PC-3 (cell line): ENCODE measurements around the gene TIMM23. TPM values are rescaled to one million over a fixed set of nuclear protein-coding genes. Genes with fewer than 3 reads are reported as not detected.

Experiments
- ATAC-seq: fragments of 200-7000 bp; cut with Tn5 transposase; 2 replicates; pipeline ENCODE4 v1.9.1; 2020; ENCODE audit warnings: mild to moderate bottlenecking, moderate library complexity
- BruUV-seq: library from RNA; stranded (reverse); fragments of 400-500 nt; replicated peaks from 2 replicates; lab custom pipeline; 2021; lab: Mats Ljungman, UMichigan
- CTCF ChIA-PET: fragments of 300-600 bp; sonication (Branson Sonifier 250); formaldehyde crosslinking; loops from one replicate; lab custom pipeline; 2022; ENCODE audit warnings: antibody characterized with exemption; lab: Charles Lee
- POLR2A ChIA-PET: fragments of 300-600 bp; sonication (Branson Sonifier 250); formaldehyde crosslinking; loops from one replicate; lab custom pipeline; 2022; ENCODE audit warnings: antibody characterized with exemption; ENCODE audit not compliant: unreplicated experiment; lab: Charles Lee
- DNase-seq: peaks from one replicate; pipeline ENCODE4 v3.0.0-alpha.2; 2015
- H2AFZ ChIP-seq: fragments of 300-600 bp; sonication (generic); 2 replicates; pipeline ENCODE4 v1.6.0; 2016; ENCODE audit warnings: antibody characterized with exemption, low read length
- H3F3A ChIP-seq: fragments of 300-600 bp; sonication (generic); one replicate; pipeline ENCODE4 v1.6.0; 2017; ENCODE audit warnings: antibody characterized with exemption, low read length, control low read depth, mild to moderate bottlenecking; ENCODE audit not compliant: unreplicated experiment
- H3K27ac ChIP-seq: fragments of 300-600 bp; sonication (generic); 2 replicates; pipeline ENCODE4 v1.5.1; 2016; ENCODE audit warnings: mild to moderate bottlenecking, low read length
- H3K27me3 ChIP-seq: fragments of 300-600 bp; sonication (generic); 2 replicates; pipeline ENCODE4 v1.6.1; 2016; ENCODE audit warnings: low read length, mixed read lengths
- H3K36me3 ChIP-seq: fragments of 300-600 bp; sonication (generic); 2 replicates; pipeline ENCODE4 v1.6.1; 2016; ENCODE audit warnings: low read depth, mixed run types, low read length, mixed read lengths
- H3K4me1 ChIP-seq: fragments of 300-600 bp; sonication (generic); 2 replicates; pipeline ENCODE4 v1.5.1; 2016; ENCODE audit warnings: low read length; ENCODE audit not compliant: insufficient read depth
- H3K4me2 ChIP-seq: fragments of 300-600 bp; sonication (generic); 2 replicates; pipeline ENCODE4 v1.6.0; 2016; ENCODE audit warnings: low read length
- H3K4me3 ChIP-seq: fragments of 300-600 bp; sonication (generic); 2 replicates; pipeline ENCODE4 v1.5.1; 2016; ENCODE audit warnings: mild to moderate bottlenecking, low read length, mixed read lengths
- H3K79me2 ChIP-seq: fragments of 300-600 bp; sonication (generic); 2 replicates; pipeline ENCODE4 v1.6.1; 2017; ENCODE audit warnings: low read length, mixed read lengths
- H3K9ac ChIP-seq: fragments of 300-600 bp; sonication (generic); 2 replicates; pipeline ENCODE4 v1.6.0; 2016; ENCODE audit warnings: mild to moderate bottlenecking, low read length
- H3K9me2 ChIP-seq: fragments of 300-600 bp; sonication (generic); replicated peaks from 2 replicates; pipeline ENCODE4 v1.6.1; 2016; ENCODE audit warnings: mixed run types, low read length, mixed read lengths
- H3K9me3 ChIP-seq: fragments of 300-600 bp; sonication (generic); 2 replicates; pipeline ENCODE4 v1.6.1; 2016; ENCODE audit warnings: low read length, mixed read lengths
- H4K20me1 ChIP-seq: fragments of 300-600 bp; sonication (generic); 2 replicates; pipeline ENCODE4 v1.6.1; 2016; ENCODE audit warnings: low read length, mixed read lengths
- EZH2 ChIP-seq: fragments of 300-600 bp; sonication (generic); IDR thresholded peaks from one replicate; pipeline ENCODE4 v1.6.1; 2017; ENCODE audit warnings: antibody characterized with exemption, mild to moderate bottlenecking, low read length; ENCODE audit not compliant: unreplicated experiment
- EZH2phosphoT487 ChIP-seq: fragments of 300-600 bp; sonication (generic); IDR thresholded peaks from 2 replicates; pipeline ENCODE4 v1.6.1; 2018; ENCODE audit warnings: mild to moderate bottlenecking, antibody characterized with exemption, low read length, borderline replicate concordance
- intact Hi-C: fragments of 100-400 bp; cut with micrococcal nuclease; formaldehyde crosslinking; loops from 2 replicates; pipeline ENCODE4 v1.9.0; 2023
- total RNA-seq: library from RNA; depleted of rRNA; stranded (reverse); fragments of >200 nt; gene quantifications from 2 replicates; pipeline ENCODE4 v1.2.3, GENCODE V29; 2014
- TF ChIP-seq, protein P1 (sequence below): fragments of 300-600 bp; sonication (generic); conservative IDR thresholded peaks from 2 replicates; pipeline ENCODE4 v1.5.1; 2017; ENCODE audit warnings: antibody characterized with exemption, low read depth, mild to moderate bottlenecking, low read length

Gene TIMM23
- total RNA-seq, 1 experiment from 2014 or later: 97.9 TPM

DNA sequence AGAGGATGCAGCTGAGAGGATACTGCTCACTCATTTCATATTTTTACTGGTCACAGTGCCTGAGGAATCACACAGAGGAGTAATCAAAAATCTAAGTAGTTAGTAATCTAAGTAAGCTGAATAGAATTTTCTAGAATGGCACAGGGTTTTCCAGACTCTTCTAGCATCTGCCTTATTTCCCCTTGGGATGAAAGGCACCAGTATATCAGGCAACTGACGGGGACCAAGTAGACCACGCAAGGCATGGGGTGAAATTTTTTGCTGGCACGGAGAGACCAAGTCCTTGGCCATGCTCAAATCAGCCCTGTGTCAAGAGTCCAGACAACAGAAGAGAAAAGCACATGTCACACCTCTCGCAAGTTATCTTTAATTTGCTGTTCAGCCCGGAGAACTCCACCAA is 43.9 kb downstream of the TIMM23 start:
- Histone ChIP-seq H3K27ac (no peak overlapping the region), H3K4me2 (no peak overlapping the region), H3F3A (no peaks in the 10 kb centered on the region), H3K27me3 (no peaks in the 10 kb centered on the region), H3K4me3 (no peak overlapping the region), H3K4me1 (peaks cover 7% of the 10 kb centered on the region), H4K20me1 (peaks cover 30% of the 10 kb centered on the region; the same call in 1 of the 2 replicates), H3K79me2 (peaks cover 57% of the 10 kb centered on the region), H3K36me3 (peaks cover 28% of the 10 kb centered on the region; the same call in 1 of the 2 replicates), H3K9me2 (no peaks in the 10 kb centered on the region), H2AFZ (no peak overlapping the region), H3K9me3 (no peaks in the 10 kb centered on the region), H3K9ac (no peak overlapping the region)
- CTCF ChIA-PET: no interaction called here
- ATAC-seq: no peak
- POLR2A ChIA-PET: no interaction called here
- intact Hi-C loops: no loop called here
- no TSS peak for BruUV-seq
- TF ChIP-seq, protein P1, sequence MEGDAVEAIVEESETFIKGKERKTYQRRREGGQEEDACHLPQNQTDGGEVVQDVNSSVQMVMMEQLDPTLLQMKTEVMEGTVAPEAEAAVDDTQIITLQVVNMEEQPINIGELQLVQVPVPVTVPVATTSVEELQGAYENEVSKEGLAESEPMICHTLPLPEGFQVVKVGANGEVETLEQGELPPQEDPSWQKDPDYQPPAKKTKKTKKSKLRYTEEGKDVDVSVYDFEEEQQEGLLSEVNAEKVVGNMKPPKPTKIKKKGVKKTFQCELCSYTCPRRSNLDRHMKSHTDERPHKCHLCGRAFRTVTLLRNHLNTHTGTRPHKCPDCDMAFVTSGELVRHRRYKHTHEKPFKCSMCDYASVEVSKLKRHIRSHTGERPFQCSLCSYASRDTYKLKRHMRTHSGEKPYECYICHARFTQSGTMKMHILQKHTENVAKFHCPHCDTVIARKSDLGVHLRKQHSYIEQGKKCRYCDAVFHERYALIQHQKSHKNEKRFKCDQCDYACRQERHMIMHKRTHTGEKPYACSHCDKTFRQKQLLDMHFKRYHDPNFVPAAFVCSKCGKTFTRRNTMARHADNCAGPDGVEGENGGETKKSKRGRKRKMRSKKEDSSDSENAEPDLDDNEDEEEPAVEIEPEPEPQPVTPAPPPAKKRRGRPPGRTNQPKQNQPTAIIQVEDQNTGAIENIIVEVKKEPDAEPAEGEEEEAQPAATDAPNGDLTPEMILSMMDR: no peak
- TF ChIP-seq EZH2 (no peak), EZH2phosphoT487 (no peak)
- DNase-seq: no peak

DNA sequence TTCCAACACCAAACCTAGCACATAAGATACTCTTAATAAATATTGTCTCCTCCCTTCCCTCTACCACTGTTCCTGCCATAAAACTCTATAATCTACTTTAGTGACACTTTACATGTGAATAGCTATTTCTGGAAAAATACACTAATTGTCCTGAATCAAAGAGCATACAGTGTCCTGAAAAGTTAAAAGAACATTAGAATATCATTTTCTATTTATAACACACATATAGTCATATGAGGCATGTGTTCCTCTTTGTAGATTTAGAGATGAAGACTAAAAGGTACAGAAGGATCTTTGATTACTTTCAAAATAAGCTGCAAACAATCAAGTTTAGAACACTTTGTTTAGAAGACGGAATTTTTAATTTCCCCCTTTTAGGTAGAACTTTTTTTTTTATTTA is 44.5 kb downstream of the TIMM23 start:
- DNase-seq (no peak), ATAC-seq (no peak)
- POLR2A ChIA-PET: no interaction called here
- Histone ChIP-seq H3K9me3 (no peaks in the 10 kb centered on the region), H3K9me2 (no peaks in the 10 kb centered on the region), H4K20me1 (peaks cover 33% of the 10 kb centered on the region; the same call in 1 of the 2 replicates), H3K4me3 (no peak overlapping the region), H3K27ac (no peak overlapping the region), H3K79me2 (peaks cover 63% of the 10 kb centered on the region), H3F3A (no peaks in the 10 kb centered on the region), H3K27me3 (no peaks in the 10 kb centered on the region), H3K9ac (no peak overlapping the region), H3K4me1 (peaks cover 7% of the 10 kb centered on the region), H3K36me3 (peaks cover 28% of the 10 kb centered on the region; the same call in 1 of the 2 replicates), H3K4me2 (no peak overlapping the region), H2AFZ (no peak overlapping the region)
- no peak for TF ChIP-seq EZH2
- no peak for TF ChIP-seq EZH2phosphoT487
- TF ChIP-seq, protein P1: no peak
- BruUV-seq: no TSS peak
- CTCF ChIA-PET: no interaction called here
- intact Hi-C loops: no loop called here

DNA sequence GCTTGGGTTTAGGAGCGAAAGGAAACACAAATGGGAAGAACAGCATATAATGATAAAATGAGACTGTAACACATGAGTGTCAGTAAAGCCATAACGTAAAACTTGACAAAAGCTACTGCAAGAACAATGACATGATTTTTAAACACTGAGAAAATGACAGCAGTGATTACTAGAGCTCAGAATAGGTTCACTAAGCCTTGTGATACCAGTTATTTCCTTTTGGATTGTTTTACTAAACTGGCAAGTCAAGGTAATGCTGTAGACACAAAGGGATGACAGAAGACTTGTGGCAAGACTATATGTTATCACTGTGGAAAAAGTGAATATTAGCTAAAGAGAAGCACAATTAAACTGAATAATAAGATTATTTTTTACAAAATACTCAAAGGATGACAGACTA is 45.4 kb downstream of the TIMM23 start:
- no peak for TF ChIP-seq EZH2phosphoT487
- TF ChIP-seq, protein P1: no peak
- no peak for TF ChIP-seq EZH2
- ChIA-PET POLR2A (no interaction called here), CTCF (no interaction called here)
- Histone ChIP-seq H4K20me1 (peaks cover 33% of the 10 kb centered on the region; the same call in 1 of the 2 replicates), H3K27me3 (no peaks in the 10 kb centered on the region), H3K9me2 (no peaks in the 10 kb centered on the region), H3K9me3 (no peaks in the 10 kb centered on the region), H3K4me1 (peaks cover 7% of the 10 kb centered on the region), H3K79me2 (peaks cover 72% of the 10 kb centered on the region), H3K27ac (no peak overlapping the region), H3K9ac (no peak overlapping the region), H3K4me3 (no peak overlapping the region), H2AFZ (no peak overlapping the region), H3K4me2 (no peak overlapping the region), H3K36me3 (peaks cover 23% of the 10 kb centered on the region; the same call in 1 of the 2 replicates), H3F3A (no peaks in the 10 kb centered on the region)
- intact Hi-C loops: no loop called here
- no peak for ATAC-seq
- no TSS peak for BruUV-seq
- DNase-seq: no peak
